Measurements from ENCODE around the gene ADCK2.
"Not testable (repeated sequence)": the region's sequence is repeated elsewhere in the genome, so short reads cannot be mapped to it uniquely, and the experiment has no call there.

Gene ADCK2

DNA sequence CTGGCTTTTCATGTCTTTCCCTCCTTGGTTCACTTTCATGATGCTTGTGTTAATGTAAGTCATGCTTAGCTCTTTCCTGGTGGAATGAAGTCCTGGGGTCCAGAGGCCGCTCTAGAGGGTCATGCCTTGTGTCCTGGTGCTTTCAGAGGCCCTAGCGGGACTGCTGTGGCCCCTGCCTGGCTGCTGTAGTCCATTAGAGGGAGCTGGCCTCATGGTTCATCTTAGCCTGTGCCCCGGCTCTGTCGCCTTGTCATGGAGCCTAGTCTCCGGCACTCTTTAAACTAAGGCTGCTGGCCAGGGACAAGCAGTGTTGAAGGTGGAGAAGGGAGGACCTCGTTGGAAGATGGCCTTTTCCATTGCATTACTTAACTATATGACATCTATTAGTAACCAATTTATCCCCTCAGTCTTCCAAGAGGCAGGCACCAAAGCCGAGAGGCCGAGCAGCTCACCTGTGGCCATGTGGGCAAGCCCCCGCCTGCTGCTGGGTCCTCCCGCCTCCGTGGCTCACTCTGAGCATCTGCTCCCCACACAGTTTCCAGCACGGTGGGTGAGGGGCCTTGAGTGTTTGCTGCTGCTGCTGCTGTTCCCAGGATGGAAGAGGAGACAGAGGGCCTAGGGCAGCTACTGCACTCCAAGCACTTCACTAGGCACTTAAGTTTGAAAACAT lies 18.8 kb downstream of the ADCK2 start:
- DNase-seq (ENCODE audit: low read depth in 4 of 4, low spot score in 1 of 4), result no peak

DNA sequence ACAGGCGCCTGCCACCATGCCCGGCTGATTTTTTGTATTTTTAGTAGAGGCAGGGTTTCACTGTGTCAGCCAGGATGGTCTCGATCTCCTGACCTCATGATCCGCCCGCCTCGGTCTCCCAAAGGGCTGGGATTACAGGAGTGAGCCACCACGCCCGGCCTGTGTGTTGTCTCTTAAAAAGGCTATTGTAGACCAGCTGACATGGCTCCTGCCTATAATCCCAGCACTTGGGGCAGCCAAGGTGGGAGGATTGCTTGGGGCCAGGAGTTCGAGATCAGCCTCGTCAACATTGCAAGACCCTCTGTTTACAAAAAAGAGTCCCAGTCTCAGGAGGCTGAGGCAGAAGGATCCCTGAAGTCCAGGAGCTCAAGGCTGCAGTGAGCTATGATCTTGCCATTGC lies 21.1 kb downstream of the ADCK2 start:
- not testable (repeated sequence) for DNase-seq (ENCODE audit: low read depth in 4 of 4, low spot score in 1 of 4)

DNA sequence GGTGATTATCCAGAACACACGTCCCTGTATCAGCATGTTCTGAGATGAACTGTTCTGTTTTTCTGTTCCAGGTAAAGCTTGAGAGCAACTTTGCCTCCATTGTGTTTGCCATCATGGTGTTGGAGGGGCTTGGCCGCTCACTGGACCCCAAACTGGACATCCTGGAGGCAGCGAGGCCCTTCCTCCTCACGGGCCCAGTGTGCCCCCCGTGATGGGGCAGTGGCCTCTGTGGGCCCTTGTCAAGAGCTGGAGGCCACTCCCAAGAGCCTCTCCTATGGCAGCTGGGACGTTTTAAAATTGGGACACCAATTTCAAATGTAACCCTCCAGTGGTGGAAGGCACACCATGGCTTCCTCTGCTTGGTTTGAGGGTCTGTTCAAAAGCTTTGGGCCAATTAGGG lies 21.8 kb downstream of the ADCK2 start:
- DNase-seq (ENCODE audit: low read depth in 4 of 4, low spot score in 1 of 4), result no peak

DNA sequence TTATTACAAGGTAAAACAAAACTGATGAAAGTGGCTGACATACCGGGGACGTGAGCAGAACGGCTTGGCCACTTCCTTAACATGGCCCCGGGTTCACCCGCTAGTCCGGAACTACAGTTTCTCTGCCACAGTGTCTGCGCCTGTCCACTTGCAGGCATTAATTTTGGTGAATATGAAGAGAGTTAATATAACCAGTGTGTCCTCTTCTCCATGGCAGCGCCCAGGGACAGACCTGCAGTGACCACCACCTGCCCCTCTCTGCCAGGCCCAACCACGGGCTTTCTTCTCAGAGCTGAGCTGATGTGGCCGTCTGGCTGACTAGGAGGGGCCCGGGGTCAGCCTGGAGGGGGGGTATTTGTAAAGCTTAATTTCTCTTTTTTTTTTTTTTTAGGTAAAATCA lies 22.6 kb downstream of the ADCK2 start:
- no peak for DNase-seq (ENCODE audit: low read depth in 4 of 4, low spot score in 1 of 4)

DNA sequence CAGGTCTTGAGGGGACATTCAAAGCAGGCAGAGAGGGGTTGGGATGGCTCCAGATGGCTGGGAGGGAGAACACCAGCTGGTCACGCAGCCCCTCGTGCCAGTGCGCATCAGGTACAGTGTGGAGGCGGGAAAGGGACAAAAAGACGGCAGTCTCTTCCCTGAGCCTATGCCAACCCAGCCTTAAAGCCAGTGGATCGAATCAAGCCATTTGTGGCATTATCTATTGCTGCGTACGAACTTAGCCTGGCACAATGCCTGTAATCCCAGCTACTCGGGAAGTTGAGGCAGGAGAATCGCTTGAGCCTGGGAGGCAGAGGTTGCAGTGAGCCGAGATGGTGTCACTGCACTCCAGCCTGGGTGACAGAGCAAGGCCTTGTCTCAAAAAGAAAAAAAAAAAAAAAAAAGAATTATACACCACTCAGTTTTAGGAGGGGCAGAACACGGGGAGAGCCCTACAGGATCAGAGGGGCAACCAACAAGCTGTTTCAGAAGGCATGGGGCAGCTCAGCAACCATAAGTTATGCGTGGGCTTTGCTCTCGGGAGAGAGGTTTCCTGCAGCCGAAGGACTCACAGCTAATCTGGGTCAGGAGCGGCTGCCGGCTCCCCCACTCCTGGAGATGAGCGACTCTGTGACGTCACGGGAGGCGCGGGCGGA lies 23.4 kb downstream of the ADCK2 start:
- DNase-seq (ENCODE audit: low read depth in 4 of 4, low spot score in 1 of 4), result peak in 3 of 4 experiments; percentile 91 to 93 (median 92)

DNA sequence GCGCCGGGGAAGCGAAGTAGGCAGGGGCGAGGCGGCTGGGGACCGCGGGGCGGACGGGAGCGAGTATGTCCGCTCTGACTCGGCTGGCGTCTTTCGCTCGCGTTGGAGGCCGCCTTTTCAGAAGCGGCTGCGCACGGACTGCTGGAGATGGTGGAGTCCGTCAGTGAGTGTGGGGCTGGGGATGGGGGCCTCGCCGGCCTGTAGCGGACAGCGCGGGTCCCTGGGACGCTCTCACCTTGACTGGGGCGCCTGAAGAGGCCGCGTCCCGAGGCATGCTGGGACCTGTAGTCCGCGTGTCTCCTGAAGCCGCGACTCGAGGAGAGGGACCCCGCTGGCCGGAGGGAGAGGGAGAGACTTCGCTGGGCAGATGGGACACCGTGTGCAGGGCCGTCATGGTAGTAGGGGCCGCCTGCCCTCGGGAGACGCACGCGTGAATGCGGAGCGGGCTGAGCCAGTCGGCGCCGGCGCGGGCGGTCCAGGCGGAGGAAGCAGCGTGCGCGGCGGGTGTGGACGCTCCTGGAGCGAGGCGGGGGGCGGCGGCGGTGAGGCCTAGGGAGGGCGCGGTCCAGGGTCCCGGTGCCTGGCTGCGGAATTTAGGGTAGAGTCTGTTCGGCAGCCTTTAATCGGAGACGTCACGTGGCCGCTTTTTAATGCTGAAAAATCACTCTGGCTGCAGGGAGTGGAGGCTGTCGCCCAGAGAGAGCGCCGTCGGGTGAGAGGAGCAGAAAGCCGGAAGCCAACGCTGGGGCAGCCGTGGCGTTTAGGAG lies 24.1 kb downstream of the ADCK2 start, which contains the start of gene NDUFB2:
Gene NDUFB2, plus strand, starts transcription at position 29 of the 767 bp plus-strand sequence. Its CDS starts 37 bp downstream, at position 66.
- DNase-seq (ENCODE audit: low read depth in 4 of 4, low spot score in 1 of 4), result peak in 3 of 4 experiments; percentile 62 to 90 (median 63)

DNA sequence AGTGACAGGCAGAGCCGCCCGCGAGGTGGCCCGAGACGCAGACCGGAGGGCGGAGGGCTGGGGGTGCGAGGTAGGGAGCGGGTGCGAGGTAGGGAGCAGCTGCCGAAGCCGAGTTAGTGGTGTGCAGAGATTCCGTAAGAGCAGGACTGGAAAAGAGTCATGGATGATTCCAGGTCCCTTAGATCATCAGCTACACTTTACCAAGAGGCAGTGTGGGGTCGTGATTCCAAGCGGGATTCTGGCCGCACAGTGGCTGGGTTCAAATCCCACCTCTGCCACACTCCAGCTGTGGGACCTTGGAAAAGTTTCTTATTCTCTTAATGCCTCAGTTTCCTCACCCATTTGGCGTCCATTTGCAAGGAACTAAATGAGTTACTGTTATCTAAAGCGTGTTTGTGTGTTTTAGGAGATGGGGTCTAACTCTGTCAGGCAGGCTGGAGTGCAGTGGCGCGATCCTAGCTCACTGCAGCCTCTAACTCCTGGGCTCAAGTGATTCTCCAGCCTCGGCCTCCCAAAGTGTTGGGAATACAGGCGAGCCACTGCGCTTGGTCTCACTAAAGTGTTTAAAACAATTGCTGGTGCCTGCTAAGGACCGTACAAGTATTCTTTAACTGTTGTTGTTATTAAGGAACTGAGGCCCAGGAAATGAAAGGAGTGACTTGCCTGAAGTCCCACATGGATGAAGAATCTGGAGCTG lies 24.9 kb downstream of the ADCK2 start:
- no peak for DNase-seq (ENCODE audit: low read depth in 4 of 4, low spot score in 1 of 4)

DNA sequence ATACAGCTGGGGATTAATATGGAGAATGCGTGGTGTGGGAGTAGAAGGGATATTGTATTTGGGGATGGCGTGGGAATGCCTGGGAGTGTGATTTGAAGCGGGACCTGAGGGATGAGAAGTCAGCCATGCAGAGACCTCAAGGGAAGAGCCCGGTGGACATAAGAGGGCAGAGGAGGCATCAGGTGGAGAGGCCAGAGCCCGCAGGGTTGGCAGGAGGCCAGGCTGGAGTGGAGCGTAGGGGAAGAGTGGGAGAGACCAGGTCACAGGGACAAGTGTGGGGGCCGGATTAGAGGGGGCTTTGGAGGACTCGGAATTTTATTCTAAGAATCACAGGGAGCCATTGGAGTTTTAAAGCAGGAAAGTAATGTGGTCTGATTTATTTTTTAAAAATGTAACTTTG lies 25.7 kb downstream of the ADCK2 start:
- no peak for DNase-seq (ENCODE audit: low read depth in 4 of 4, low spot score in 1 of 4)

DNA sequence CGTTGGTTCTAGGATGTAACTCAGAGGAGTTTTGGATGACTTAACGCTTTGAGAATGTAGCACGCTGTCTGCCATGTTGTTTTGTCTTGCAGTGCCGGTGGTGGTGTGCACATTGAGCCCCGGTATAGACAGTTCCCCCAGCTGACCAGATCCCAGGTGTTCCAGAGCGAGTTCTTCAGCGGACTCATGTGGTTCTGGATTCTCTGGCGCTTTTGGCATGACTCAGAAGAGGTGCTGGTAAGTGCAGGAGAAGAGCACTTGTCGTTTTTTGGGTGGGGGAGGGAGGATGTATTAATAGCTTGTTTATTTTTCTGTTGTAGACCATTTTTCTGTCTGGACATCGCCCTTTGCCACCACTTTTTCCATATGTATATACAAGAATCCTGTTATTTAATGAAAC lies 30.0 kb downstream of the ADCK2 start:
- DNase-seq (ENCODE audit: low read depth in 4 of 4, low spot score in 1 of 4), result no peak

DNA sequence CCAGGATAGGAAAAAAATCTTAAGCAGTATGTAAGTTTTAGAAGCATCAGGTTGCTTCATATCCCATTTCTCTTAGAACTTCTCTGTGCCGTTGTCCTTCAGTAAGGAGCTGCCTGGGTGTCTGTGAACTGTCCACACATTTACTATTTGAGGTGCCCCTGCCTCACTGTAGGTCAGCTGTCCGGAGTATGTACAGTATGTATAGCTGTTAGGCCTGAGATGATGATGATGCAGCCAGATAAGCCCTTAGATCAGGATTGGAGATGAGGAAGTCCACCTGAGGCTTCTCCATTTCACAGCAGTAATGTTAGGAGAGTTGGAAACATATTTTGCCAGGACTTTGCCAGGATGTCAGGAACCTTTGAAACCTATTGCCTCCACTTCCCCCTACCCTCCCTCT lies 31.5 kb downstream of the ADCK2 start:
- no peak for DNase-seq (ENCODE audit: low read depth in 4 of 4, low spot score in 1 of 4)

DNA sequence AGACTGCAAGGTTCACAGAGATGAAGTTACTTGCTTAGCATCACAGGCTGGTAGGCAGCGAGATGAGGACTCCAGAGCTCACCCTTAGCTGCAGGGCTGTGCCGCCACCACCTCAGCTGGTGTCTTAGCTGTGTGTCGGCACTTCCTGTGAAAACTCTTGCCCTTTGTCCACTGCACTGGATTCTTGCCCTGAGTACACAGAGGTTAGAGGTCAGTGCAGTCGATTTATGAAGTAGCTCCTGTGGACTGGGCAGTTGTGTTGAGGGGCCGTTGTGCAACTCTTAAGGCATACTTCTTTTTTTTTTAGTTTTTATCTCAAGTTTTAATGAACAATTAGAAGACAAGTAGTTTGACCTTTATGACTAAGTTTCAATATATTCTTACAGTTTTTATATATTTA lies 34.4 kb downstream of the ADCK2 start:
- DNase-seq (ENCODE audit: low read depth in 4 of 4, low spot score in 1 of 4), result no peak

DNA sequence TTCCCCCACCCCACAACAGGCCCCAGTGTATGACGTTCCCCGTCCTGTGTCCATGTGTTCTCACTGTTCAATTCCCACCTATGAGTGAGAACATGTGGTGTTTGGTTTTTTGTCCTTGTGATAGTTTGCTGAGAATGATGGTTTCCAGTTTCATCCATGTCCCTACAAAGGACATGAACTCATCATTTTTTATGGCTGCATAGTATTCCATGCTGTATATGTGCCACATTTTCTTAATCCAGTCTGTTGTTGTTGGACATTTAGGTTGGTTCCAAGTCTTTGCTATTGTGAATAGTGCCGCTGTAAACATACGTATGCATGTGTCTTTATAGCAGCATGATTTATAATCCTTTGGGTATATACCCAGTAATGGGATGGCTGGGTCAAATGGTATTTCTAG lies 36.0 kb downstream of the ADCK2 start:
- not testable (repeated sequence) for DNase-seq (ENCODE audit: low read depth in 4 of 4, low spot score in 1 of 4)

DNA sequence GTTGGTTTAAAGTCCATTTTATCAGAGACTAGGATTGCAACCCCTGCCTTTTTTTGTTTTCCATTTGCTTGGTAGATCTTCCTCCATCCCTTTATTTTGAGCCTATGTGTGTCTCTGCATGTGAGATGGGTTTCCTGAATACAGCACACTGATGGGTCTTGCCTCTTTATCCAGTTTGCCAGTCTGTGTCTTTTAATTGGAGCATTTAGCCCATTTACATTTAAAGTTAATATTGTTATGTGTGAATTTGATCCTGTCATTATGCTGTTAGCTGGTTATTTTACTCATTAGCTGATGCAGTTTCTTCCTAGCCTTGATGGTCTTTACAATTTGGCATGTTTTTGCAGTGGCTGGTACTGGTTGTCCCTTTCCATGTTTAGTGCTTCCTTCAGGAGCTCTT lies 39.6 kb downstream of the ADCK2 start:
- DNase-seq (ENCODE audit: low read depth in 4 of 4, low spot score in 1 of 4), result not testable (repeated sequence)

DNA sequence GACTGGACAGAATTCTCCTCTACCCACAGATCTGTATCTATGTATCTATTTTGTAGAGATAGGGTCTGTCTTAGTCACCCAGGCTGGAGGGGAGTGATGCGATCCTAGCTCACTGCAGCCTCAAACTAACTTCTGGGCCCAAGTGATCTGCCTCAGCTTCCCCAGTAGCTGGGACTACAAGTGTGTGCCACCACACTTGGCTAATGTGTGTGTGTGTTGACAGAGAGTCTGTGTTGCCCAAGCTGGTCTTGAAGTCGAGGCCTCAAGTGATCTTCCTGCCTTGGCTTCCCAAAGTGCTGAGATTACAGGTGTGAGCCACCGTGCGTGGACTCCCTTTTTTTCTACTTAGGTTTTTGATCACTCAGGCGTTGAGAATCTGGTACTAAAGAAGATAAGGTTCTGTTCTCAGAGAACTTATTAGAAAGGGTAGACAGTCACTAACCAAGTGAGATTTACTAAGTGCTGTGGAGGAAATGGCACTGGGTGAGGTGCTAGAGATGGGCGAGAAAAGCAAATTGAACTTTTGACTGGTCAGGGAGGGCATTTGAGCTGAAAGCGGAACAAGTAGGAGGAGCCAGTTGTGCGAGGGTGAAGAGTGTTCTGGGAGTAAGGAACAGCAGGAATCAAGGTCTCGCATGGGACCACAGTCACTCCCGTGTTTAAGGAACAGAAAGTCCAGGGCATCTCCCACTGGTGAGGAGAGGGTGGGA lies 41.7 kb downstream of the ADCK2 start:
- DNase-seq (ENCODE audit: low read depth in 4 of 4, low spot score in 1 of 4), result no peak

DNA sequence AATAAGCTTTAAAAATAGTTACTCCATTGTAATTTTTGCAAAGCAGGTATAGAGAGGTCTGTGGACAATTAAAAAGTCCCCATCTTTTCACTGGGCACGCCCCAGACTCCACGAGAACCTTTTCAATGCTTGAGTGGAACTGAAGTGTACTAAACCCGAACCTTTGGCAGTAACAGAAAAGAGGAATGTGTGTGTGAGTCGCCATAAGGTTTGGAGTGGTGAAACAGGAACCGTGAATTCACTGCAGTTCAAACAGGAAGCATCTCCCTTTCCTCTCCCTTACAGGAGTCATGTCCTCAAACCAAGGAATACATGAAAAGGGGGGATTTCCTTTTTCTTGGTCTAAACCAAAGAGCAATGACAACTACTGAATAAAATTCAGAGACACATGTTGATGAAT lies 47.0 kb downstream of the ADCK2 start:
- DNase-seq (ENCODE audit: low read depth in 4 of 4, low spot score in 1 of 4), result no peak

DNA sequence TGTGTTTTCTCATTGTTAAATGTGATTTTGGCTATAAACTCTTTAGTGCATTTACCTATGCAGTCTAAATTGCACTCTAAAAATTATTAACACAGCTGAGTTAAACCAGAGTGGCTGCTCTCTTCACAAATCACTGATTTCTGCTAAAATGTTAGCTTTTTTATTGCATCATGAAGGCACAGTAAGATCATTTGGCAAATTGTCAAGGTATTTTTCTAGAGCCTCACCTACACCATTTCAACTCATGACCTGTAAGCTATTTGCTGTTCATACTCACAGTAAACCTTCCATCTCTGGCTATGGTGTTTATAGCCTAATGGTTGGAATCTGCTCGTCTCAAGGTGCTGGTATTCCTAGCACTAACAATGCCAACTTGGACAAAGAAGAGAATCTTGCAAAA lies 49.5 kb downstream of the ADCK2 start:
- no peak for DNase-seq (ENCODE audit: low read depth in 4 of 4, low spot score in 1 of 4)

DNA sequence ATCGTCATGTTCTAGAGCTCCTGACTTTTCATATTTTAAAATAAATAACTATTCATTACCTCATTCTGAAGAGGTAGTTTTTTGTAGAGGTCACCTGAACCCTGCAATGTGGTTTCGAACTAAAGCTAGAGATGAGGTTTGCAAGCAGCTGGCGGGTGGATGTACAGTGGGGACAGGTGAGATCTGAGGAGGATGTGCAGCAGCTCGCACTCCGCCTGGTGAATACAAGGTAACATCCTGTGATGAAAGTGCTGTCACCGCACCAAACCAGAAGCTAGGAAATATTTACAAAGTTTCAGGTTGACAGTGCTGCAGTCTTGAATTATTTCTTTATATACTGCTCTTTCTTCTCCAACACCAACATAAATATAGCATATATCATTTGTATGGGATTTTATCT lies 50.3 kb downstream of the ADCK2 start:
- DNase-seq (ENCODE audit: low read depth in 4 of 4, low spot score in 1 of 4), result peak in 2 of 4 experiments; percentile 5 to 8

DNA sequence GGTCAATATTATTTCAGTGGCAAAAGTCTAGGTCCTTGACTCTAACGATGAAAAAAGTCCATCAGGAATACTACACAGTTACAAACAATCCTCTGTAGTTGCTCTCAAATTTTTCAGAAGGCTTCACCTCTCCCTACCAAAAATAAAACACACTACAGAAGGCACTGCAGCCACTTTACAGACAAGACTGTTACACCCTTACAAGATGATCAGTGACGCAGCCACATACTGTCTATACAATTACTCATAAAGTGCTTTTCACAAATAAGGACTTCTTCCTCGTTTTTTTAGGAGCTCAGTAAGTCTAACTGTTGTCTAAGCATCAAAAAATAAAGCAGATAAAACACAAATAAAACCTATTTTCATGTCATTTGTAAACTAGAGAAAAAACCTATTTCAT lies 50.8 kb downstream of the ADCK2 start:
- no peak for DNase-seq (ENCODE audit: low read depth in 4 of 4, low spot score in 1 of 4)

DNA sequence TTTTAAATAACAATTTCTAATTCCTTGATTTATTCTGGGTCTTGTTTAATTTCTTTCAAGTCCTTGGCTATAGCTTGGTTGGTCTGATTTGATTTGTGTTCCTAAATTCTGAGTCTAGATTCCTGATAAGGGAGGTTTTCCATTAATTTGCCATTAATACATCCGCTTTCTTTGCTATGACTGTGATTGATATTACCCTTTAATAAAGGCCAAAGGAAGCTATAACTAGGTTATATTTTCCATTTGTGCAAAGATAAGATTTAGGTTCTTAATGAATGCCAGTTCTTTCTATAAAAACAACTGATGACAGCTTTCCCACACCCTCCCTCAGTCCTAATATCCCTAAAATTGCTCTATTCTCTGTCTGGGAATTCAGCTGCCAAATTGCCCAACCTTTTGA lies 52.0 kb downstream of the ADCK2 start:
- no peak for DNase-seq (ENCODE audit: low read depth in 4 of 4, low spot score in 1 of 4)

DNA sequence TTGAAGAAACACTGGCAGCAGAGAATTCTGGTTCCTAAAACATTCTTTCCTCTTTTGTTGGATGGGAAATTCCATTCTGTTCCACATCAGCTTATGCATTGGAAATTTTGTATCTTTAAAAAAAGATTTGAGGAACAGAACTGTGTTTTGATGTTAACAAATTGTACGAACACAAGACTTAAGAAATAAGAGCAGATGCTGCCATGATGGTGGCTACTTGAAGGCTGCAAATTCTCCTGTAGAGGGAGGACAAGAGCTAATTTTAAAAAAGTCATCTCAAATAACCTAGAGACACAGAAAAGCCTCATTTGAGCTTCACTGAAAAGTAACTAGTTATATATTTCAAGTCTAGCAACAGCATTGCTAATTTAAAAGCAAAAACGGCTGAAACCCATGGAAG lies 53.5 kb downstream of the ADCK2 start:
- DNase-seq (ENCODE audit: low read depth in 4 of 4, low spot score in 1 of 4), result no peak

DNA sequence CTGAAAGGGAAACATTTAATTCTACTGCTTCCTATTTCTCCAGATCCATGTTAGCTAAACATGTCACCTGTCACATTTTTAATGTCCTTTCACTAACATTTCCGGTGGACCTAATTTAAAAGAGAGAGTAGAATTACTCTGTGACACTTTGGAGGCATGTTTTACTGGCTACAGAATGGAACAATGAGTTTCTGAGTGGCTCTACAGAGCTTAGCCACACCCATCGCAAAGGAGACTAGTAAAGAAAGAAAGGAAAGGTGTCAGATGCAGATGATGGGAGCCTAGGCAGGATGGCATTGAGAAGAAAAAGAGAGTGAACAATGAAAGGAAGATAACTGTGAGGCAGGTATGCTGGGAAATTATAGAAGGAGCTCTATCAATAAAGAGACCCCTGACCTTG lies 59.7 kb downstream of the ADCK2 start:
- DNase-seq (ENCODE audit: low read depth in 4 of 4, low spot score in 1 of 4), result no peak
